Keratinocyte (primary cell): Measurements from ENCODE around the gene OR1A1.

Experiments used
- CTCF ChIP-seq, 3 experiments: IDR thresholded peaks in 1 of 3; conservative IDR thresholded peaks in 1 of 3; optimal IDR thresholded peaks in 1 of 3; 2 replicates in 2 of 3; 3 replicates in 1 of 3; pipeline versions ENCODE3 to v1.5.1; 2011; ENCODE audit warnings: low read length in 3 of 3, mild to moderate bottlenecking in 3 of 3, moderate library complexity in 2 of 3, control low read depth in 1 of 3, inconsistent platforms in 1 of 3; ENCODE audit not compliant: insufficient read depth in 2 of 3; ENCODE audit errors: extremely low read depth in 1 of 3
- EZH2 ChIP-seq: IDR thresholded peaks from one replicate; pipeline ENCODE4 v1.6.1; 2012; ENCODE audit warnings: inconsistent platforms, mild to moderate bottlenecking, low read length, moderate library complexity

GRCh38 chr17:3260163-3260562 lies 52.7 kb downstream of the OR1A1 start:
- TF ChIP-seq CTCF (optimal IDR thresholded peaks at IDR 0.05 in 1 of 3, IDR thresholded peaks at IDR 0.05 in 1 of 3, conservative IDR thresholded peaks at IDR 0.05 in 1 of 3; ENCODE audit: extremely low read depth in 1 of 3, insufficient read depth in 2 of 3, low read length in 3 of 3) (no peak), EZH2 (no peak)
